GM12878 (cell line): Measurements from ENCODE around the gene AGRN. TPM values are rescaled to one million over a fixed set of nuclear protein-coding genes. Genes with fewer than 3 reads are reported as not detected.
A peak's percentile ranks its signal among the peaks of the same experiment; 100 is the strongest.

Experiments
- ATAC-seq: fragments of 200-7000 bp; cut with Tn5 transposase; 3 replicates; pipeline ENCODE4 v1.9.1; 2020; ENCODE audit warnings: mild to moderate bottlenecking, moderate library complexity
- BruUV-seq: library from RNA; stranded (reverse); fragments of 400-500 nt; replicated peaks from 2 replicates; lab custom pipeline; 2021; lab: Mats Ljungman, UMichigan
- CTCF ChIA-PET: fragments of 300-600 bp; sonication (Branson Sonifier 250); formaldehyde crosslinking; extraction: SDS; loops from one replicate; lab custom pipeline; 2021; ENCODE audit warnings: inconsistent platforms; lab: Yijun Ruan, JAX
- POLR2A ChIA-PET: fragments of 350-600 bp; formaldehyde crosslinking; extraction: SDS; loops from one replicate; lab custom pipeline; 2021; ENCODE audit warnings: inconsistent platforms; lab: Charles Lee
- RAD21 ChIA-PET: fragments of 300-600 bp; sonication (Branson Sonifier 250); formaldehyde crosslinking; loops from one replicate; lab custom pipeline; 2023; ENCODE audit warnings: antibody characterized with exemption; ENCODE audit not compliant: unreplicated experiment; lab: Charles Lee
- SMC1A ChIA-PET: fragments of 300-600 bp; sonication (Branson Sonifier 250); formaldehyde crosslinking; loops from one replicate; lab custom pipeline; 2023; ENCODE audit not compliant: unreplicated experiment, uncharacterized antibody; lab: Charles Lee
- DNase-seq: peaks from one replicate; pipeline ENCODE4 v3.0.0-alpha.2; 2011; ENCODE audit warnings: low read depth, low spot score
- FAIRE-seq: peaks from 3 replicates; lab custom pipeline; 2011; peaks lifted over from hg19 to GRCh38; lab: Jason Lieb, UNC
- H2AFZ ChIP-seq: 2 replicates; pipeline ENCODE4 v1.6.0; 2011; ENCODE audit warnings: low read depth, low read length, control low read depth; ENCODE audit not compliant: control insufficient read depth
- H3K27ac ChIP-seq: 2 replicates; pipeline ENCODE4 v1.5.1; 2011; ENCODE audit warnings: control low read depth; ENCODE audit not compliant: control insufficient read depth, insufficient read depth
- H3K27me3 ChIP-seq, 2 experiments: replicated peaks in 1 of 2; 2 replicates each; pipeline versions ENCODE4 v1.6.0 to v1.6.1; 2011; ENCODE audit warnings: low read length in 1 of 2; ENCODE audit not compliant: control insufficient read depth in 2 of 2, insufficient read depth in 2 of 2
- H3K36me3 ChIP-seq, 2 experiments: 2 replicates each; pipeline ENCODE4 v1.5.1; 2011; ENCODE audit warnings: low read length in 1 of 2; ENCODE audit not compliant: control insufficient read depth in 2 of 2, insufficient read depth in 2 of 2
- H3K4me1 ChIP-seq: 2 replicates; pipeline ENCODE4 v1.6.1; 2011; ENCODE audit warnings: mild to moderate bottlenecking, low read length, moderate library complexity, mixed read lengths; ENCODE audit not compliant: control insufficient read depth, insufficient read depth
- H3K4me2 ChIP-seq: 2 replicates; pipeline ENCODE4 v1.6.0; 2011; ENCODE audit warnings: control low read depth; ENCODE audit not compliant: control insufficient read depth, insufficient read depth
- H3K4me3 ChIP-seq: fragments of 200-600 bp; sonication (generic); 2 replicates; pipeline ENCODE4 v1.5.1; 2016
- H3K79me2 ChIP-seq: 2 replicates; pipeline ENCODE4 v1.6.0; 2011; ENCODE audit warnings: low read length; ENCODE audit not compliant: control insufficient read depth, insufficient read depth
- H3K9ac ChIP-seq: 2 replicates; pipeline ENCODE4 v1.8.0; 2011; ENCODE audit warnings: low read length, control low read depth, mixed read lengths; ENCODE audit not compliant: control insufficient read depth, insufficient read depth
- H3K9me3 ChIP-seq: replicated peaks from 3 replicates; pipeline ENCODE4 v1.5.1; 2011; ENCODE audit warnings: mild to moderate bottlenecking, low read length; ENCODE audit not compliant: control insufficient read depth, insufficient read depth
- H4K20me1 ChIP-seq: 2 replicates; pipeline ENCODE4 v1.6.0; 2011; ENCODE audit not compliant: control insufficient read depth, insufficient read depth
- BCL3 ChIP-seq: IDR thresholded peaks from 2 replicates; pipeline ENCODE4 v1.6.1; 2011; ENCODE audit warnings: borderline replicate concordance, low read depth, mild to moderate bottlenecking, moderate library complexity, low read length; ENCODE audit not compliant: insufficient read depth, poor library complexity, severe bottlenecking
- IRF4 ChIP-seq: IDR thresholded peaks from 2 replicates; pipeline ENCODE4 v1.6.1; 2011; ENCODE audit warnings: low read depth, low read length
- LARP7 ChIP-seq: fragments of 450-650 bp; IDR thresholded peaks from 2 replicates; pipeline ENCODE4 v1.6.1; 2017; ENCODE audit warnings: mild to moderate bottlenecking
- TCF12 ChIP-seq: IDR thresholded peaks from 2 replicates; pipeline ENCODE4 v1.6.1; 2011; ENCODE audit warnings: low read depth, mild to moderate bottlenecking, low read length
- WGBS: methylation state at CpG from one replicate; pipeline ENCODE4 v1.1.6; 2016; ENCODE audit warnings: low lambda C conversion rate; ENCODE audit not compliant: insufficient replicate concordance, insufficient coverage; ENCODE audit errors: missing lambda C conversion rate; 5-methylcytosine and 5-hydroxymethylcytosine counted together
- in situ Hi-C: fragments of 300-500 bp; cut with MboI; formaldehyde crosslinking; loops from 9 replicates; pipeline ENCODE4 v1.14.3; 2018; ENCODE audit warnings: mixed read lengths
- intact Hi-C: fragments of 100-400 bp; cut with micrococcal nuclease; formaldehyde crosslinking; loops from one replicate; pipeline ENCODE4 v1.14.2; 2022; ENCODE audit not compliant: unreplicated experiment
- polyA plus RNA-seq, 11 experiments: library from polyadenylated mRNA; depleted of rRNA in 4 of 11; unstranded in 6 of 11; stranded (reverse) in 5 of 11; fragments of >200 nt; fragmentation: Nextera tagmentation in 4 of 11; fragmentation: Illumina TruSeq in 1 of 11; extraction: Ambion mirVana in 4 of 11; extraction: Trizol in 1 of 11; gene quantifications; 1 replicate in 1 of 11; 2 replicates in 10 of 11; pipeline versions ENCODE4 v1.2.1 to v1.2.3, GENCODE V29; 2011 to 2016; ENCODE audit warnings: inconsistent platforms in 2 of 11, missing spikeins in 2 of 11, low read depth in 1 of 11
- total RNA-seq, 4 experiments: library from RNA; depleted of rRNA in 3 of 4; stranded (reverse); fragments of >200 nt in 3 of 4; fragmentation: Illumina TruSeq in 1 of 4; extraction: Trizol in 1 of 4; gene quantifications; 2 replicates each; pipeline versions ENCODE4 v1.2.1 to v1.2.3, GENCODE V29; 2013 to 2021

Gene AGRN
- total and polyA plus RNA-seq, 10 of the 15 experiments (the other 5 are each of a cell fraction or from before 2014, with no cell fraction given), result 0.02 to 41.8 (median 4.1) TPM

GRCh38 chr1:978069-978834, 41.7 kb upstream of the AGRN start:
- no peaks in the 10 kb centered on the region for H3K79me2 ChIP-seq
- TF ChIP-seq TCF12, result peak; percentile 25; the same call in 1 of the 2 replicates
- TF ChIP-seq IRF4, result no peak
- TF ChIP-seq LARP7, result no peak
- peak; percentile 52 for TF ChIP-seq BCL3
- H3K4me2 ChIP-seq, result no peak overlapping the region
- no TSS peak for BruUV-seq
- in situ Hi-C loops (no loop called here), intact Hi-C loops (no loop called here)
- FAIRE-seq, result no peak
- H3K27me3 ChIP-seq, result no peaks in the 10 kb centered on the region
- H3K4me1 ChIP-seq, result no peaks in the 10 kb centered on the region
- 78% methylated on average over 23 of the region's 44 CpGs for WGBS
- ChIA-PET SMC1A (no interaction called here), POLR2A (no interaction called here), RAD21 (no interaction called here), CTCF (no interaction called here)
- H3K4me3 ChIP-seq, result no peak overlapping the region
- no peak for ATAC-seq
- H3K9ac ChIP-seq, result no peak overlapping the region
- no peaks in the 10 kb centered on the region for H3K36me3 ChIP-seq
- no peaks in the 10 kb centered on the region; the same call in 2 of the 3 replicates for H3K9me3 ChIP-seq
- H3K27ac ChIP-seq, result no peak overlapping the region
- DNase-seq, result no peak
- no peak overlapping the region for H2AFZ ChIP-seq
- H4K20me1 ChIP-seq, result no peaks in the 10 kb centered on the region
